Keratinocyte (primary cell): ENCODE data around the gene SPOPL. TPM values are rescaled to one million over a fixed set of nuclear protein-coding genes. Genes with fewer than 3 reads are reported as not detected.

ENCODE experiments used
- DNase-seq: peaks from one replicate; pipeline ENCODE4 v3.0.0-alpha.2; 2011; ENCODE audit warnings: low read depth, missing footprints, low spot score
- FAIRE-seq: peaks from 2 replicates; lab custom pipeline; 2011; peaks lifted over from hg19 to GRCh38; lab: Jason Lieb, UNC
- H2AFZ ChIP-seq: 2 replicates; pipeline ENCODE4 v1.6.0; 2012; ENCODE audit warnings: low read length, control low read depth, inconsistent platforms; ENCODE audit not compliant: control insufficient read depth
- H3K27ac ChIP-seq: 2 replicates; pipeline ENCODE4 v1.5.1; 2011; ENCODE audit warnings: low read length; ENCODE audit not compliant: control insufficient read depth, insufficient read depth
- H3K27me3 ChIP-seq: 3 replicates; pipeline ENCODE4 v1.6.0; 2011; ENCODE audit warnings: low read length; ENCODE audit not compliant: control insufficient read depth, insufficient read depth; ENCODE audit errors: extremely low read depth
- H3K36me3 ChIP-seq, 2 experiments: 2 replicates in 1 of 2; 3 replicates in 1 of 2; pipeline ENCODE4 v1.5.1; 2011; ENCODE audit warnings: low read length in 2 of 2, mild to moderate bottlenecking in 1 of 2; ENCODE audit not compliant: control insufficient read depth in 2 of 2, insufficient read depth in 2 of 2; ENCODE audit errors: extremely low read depth in 1 of 2
- H3K4me1 ChIP-seq: 3 replicates; pipeline ENCODE4 v1.5.1; 2011; ENCODE audit warnings: low read length; ENCODE audit not compliant: control insufficient read depth, insufficient read depth; ENCODE audit errors: extremely low read depth
- H3K4me2 ChIP-seq: 3 replicates; pipeline ENCODE4 v1.6.0; 2011; ENCODE audit warnings: low read depth, low read length; ENCODE audit not compliant: control insufficient read depth, insufficient read depth; ENCODE audit errors: extremely low read depth
- H3K4me3 ChIP-seq, 3 experiments: fragments of 200-600 bp in 1 of 3; sonication (generic) in 1 of 3; 2 replicates in 2 of 3; 3 replicates in 1 of 3; pipeline ENCODE4 v1.5.1; 2011 to 2016; ENCODE audit warnings: low read length in 3 of 3, mild to moderate bottlenecking in 3 of 3, control low read depth in 2 of 3, inconsistent platforms in 1 of 3, low read depth in 1 of 3, mixed read lengths in 1 of 3, mixed run types in 1 of 3, moderate library complexity in 1 of 3; ENCODE audit not compliant: control insufficient read depth in 2 of 3, insufficient read depth in 2 of 3; ENCODE audit errors: extremely low read depth in 1 of 3
- H3K79me2 ChIP-seq: 2 replicates; pipeline ENCODE4 v1.6.0; 2012; ENCODE audit warnings: low read length; ENCODE audit not compliant: control insufficient read depth, insufficient read depth
- H3K9ac ChIP-seq: 3 replicates; pipeline ENCODE4 v1.6.0; 2011; ENCODE audit warnings: low read length; ENCODE audit not compliant: control insufficient read depth, insufficient read depth; ENCODE audit errors: extremely low read depth
- H3K9me1 ChIP-seq: 3 replicates; pipeline ENCODE4 v1.6.0; 2011; ENCODE audit warnings: low read length; ENCODE audit not compliant: control insufficient read depth, insufficient read depth; ENCODE audit errors: extremely low read depth
- H3K9me3 ChIP-seq: 2 replicates; pipeline ENCODE4 v1.5.1; 2012; ENCODE audit warnings: low read depth, low read length; ENCODE audit not compliant: control insufficient read depth
- H4K20me1 ChIP-seq: 3 replicates; pipeline ENCODE4 v1.6.0; 2011; ENCODE audit warnings: low read length; ENCODE audit not compliant: control insufficient read depth, insufficient read depth; ENCODE audit errors: extremely low read depth
- CTCF ChIP-seq, 3 experiments: IDR thresholded peaks in 1 of 3; conservative IDR thresholded peaks in 1 of 3; optimal IDR thresholded peaks in 1 of 3; 2 replicates in 2 of 3; 3 replicates in 1 of 3; pipeline versions ENCODE3 to v1.5.1; 2011; ENCODE audit warnings: low read length in 3 of 3, mild to moderate bottlenecking in 3 of 3, moderate library complexity in 2 of 3, control low read depth in 1 of 3, inconsistent platforms in 1 of 3; ENCODE audit not compliant: insufficient read depth in 2 of 3; ENCODE audit errors: extremely low read depth in 1 of 3
- EZH2 ChIP-seq: IDR thresholded peaks from one replicate; pipeline ENCODE4 v1.6.1; 2012; ENCODE audit warnings: inconsistent platforms, mild to moderate bottlenecking, low read length, moderate library complexity
- dilution Hi-C: fragments of 300-500 bp; cut with MboI; formaldehyde crosslinking; loops from one replicate; pipeline ENCODE4 v1.7.0; 2020; ENCODE audit warnings: low sequenced_read_pairs; ENCODE audit not compliant: extremely low pct_ligation_motif_present
- polyA plus RNA-seq, 5 experiments: library from polyadenylated mRNA; depleted of rRNA in 3 of 5; stranded (reverse) in 3 of 5; stranded (forward) in 1 of 5; unstranded in 1 of 5; fragments of >200 nt; gene quantifications; 1 replicate in 1 of 5; 2 replicates in 3 of 5; 3 replicates in 1 of 5; pipeline versions ENCODE4 v1.2.1 to v1.2.3, GENCODE V29; 2011 to 2012; ENCODE audit warnings: missing spikeins in 2 of 5, low read depth in 1 of 5, low replicate concordance in 1 of 5

The SPOPL gene
- polyA plus RNA-seq, 1 donor (not counting 4 experiments of a cell fraction or from before 2014, with no cell fraction given) = 16.5 TPM

DNA sequence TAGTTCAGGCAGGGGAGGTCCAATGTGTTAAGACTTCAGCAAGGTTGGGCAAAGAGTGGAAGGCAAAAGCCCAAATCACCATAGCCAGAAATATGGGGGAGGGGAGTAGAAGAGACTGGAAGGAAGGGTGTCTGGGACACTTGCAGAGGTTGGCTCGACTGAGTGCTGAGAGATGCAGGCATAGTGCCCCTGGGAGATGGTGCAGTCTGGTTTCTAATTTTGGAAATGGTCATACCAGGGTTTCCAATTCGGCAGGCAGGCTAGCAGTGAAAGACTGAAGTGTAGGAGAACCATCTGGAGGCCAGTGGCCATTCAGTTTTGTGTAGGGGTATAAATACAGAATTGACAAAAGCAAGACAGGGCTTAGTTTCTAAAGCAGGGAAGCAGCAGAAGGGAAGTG lies 6.2 kb upstream of the SPOPL start:
- H3K4me1 ChIP-seq = peaks cover 13% of the 10 kb centered on the region
- no peaks in the 10 kb centered on the region for H4K20me1 ChIP-seq
- no peaks in the 10 kb centered on the region for H3K9me1 ChIP-seq
- DNase-seq = no peak
- no peaks in the 10 kb centered on the region for H3K79me2 ChIP-seq
- H3K9me3 ChIP-seq = no peaks in the 10 kb centered on the region
- H3K27me3 ChIP-seq = no peaks in the 10 kb centered on the region
- no peak overlapping the region for H3K9ac ChIP-seq
- no peak overlapping the region for H2AFZ ChIP-seq
- dilution Hi-C loops = no loop called here
- no peak for TF ChIP-seq CTCF (optimal IDR thresholded peaks at IDR 0.05 in 1 of 3, IDR thresholded peaks at IDR 0.05 in 1 of 3, conservative IDR thresholded peaks at IDR 0.05 in 1 of 3; ENCODE audit: extremely low read depth in 1 of 3, insufficient read depth in 2 of 3, low read length in 3 of 3)
- no peak for TF ChIP-seq EZH2
- H3K27ac ChIP-seq = no peak overlapping the region
- no peak for FAIRE-seq
- H3K4me2 ChIP-seq = no peak overlapping the region
- H3K36me3 ChIP-seq = peaks cover 4 to 6% of the 10 kb centered on the region in 2 experiments
- H3K4me3 ChIP-seq = no peak overlapping the region

DNA sequence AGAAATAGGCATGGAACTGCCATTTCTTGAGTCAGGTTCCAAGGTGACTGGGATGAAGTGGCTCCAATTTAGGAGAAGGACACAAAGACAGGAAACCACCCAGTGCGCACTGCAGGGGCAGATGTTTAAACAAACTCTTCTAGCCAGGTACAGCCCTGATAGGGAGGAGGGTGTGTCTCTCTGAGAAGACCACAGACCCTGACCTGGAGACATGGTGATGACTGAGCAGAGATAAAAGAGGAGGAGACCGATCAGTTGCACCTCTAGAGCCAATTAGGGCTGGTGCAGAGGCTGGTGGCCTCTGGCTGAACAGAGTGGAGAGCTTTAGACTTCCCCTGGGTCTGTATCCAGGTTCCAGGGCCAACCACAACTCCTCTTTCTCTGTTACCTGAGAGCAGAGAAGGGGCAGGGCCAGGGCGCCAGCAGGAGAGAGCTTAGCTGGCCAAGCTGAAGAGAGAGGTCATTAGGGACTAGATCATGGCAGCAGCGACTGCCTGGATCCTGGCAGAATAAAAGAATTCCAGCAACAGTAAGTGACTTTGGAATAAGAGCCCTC lies 5.4 kb upstream of the SPOPL start:
- H4K20me1 ChIP-seq = no peaks in the 10 kb centered on the region
- H3K4me1 ChIP-seq = peaks cover 13% of the 10 kb centered on the region
- FAIRE-seq (no peak), DNase-seq (no peak)
- H2AFZ ChIP-seq = no peak overlapping the region
- peaks cover 4 to 5% of the 10 kb centered on the region in 2 experiments for H3K36me3 ChIP-seq
- H3K9me1 ChIP-seq = no peaks in the 10 kb centered on the region
- no peaks in the 10 kb centered on the region for H3K9me3 ChIP-seq
- TF ChIP-seq EZH2 (no peak), CTCF (optimal IDR thresholded peaks at IDR 0.05 in 1 of 3, IDR thresholded peaks at IDR 0.05 in 1 of 3, conservative IDR thresholded peaks at IDR 0.05 in 1 of 3; ENCODE audit: extremely low read depth in 1 of 3, insufficient read depth in 2 of 3, low read length in 3 of 3) (no peak)
- H3K4me2 ChIP-seq = no peak overlapping the region
- no peak overlapping the region for H3K4me3 ChIP-seq
- H3K79me2 ChIP-seq = no peaks in the 10 kb centered on the region
- H3K9ac ChIP-seq = no peak overlapping the region
- no peaks in the 10 kb centered on the region for H3K27me3 ChIP-seq
- dilution Hi-C loops = no loop called here
- no peak overlapping the region for H3K27ac ChIP-seq
